ENCODE results near the gene PTPRE. TPM values are rescaled to one million over a fixed set of nuclear protein-coding genes. Genes with fewer than 3 reads are reported as not detected.

PTPRE gene
- total RNA-seq, 1 donor from 2014 or later, result 2.4 TPM

DNA sequence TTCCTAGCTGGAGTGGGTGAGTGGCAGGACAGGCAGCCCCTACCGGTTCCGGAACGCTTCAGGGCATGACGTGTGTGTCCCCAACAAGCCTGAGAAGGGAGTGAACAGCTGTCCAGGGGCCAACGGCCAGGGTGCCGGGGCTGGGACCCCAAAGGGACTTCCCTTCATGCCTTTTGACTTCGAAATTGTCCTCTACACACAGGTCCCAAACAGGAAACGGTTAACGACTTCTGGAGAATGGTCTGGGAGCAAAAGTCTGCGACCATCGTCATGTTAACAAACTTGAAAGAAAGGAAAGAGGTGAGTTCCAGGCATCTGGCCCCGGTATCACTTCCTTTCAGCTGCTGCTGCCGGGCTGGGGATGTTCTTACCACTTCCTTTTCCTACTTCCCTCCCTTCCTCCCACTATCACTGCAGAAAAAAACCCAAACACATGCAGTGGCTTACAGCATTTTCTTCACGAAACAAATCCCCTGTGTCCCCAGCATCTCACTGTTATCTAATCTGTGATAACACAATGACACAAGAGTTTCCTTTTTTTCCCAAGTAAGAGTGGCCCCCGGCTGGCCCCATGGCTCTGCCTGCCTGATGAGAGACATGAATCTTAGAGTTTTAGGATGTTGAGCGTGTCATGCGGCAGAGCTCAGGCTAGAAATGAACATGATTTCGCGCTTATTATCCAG is 156.1 kb downstream of the PTPRE start:
- TF ChIP-seq CTCF (IDR thresholded peaks at IDR 0.05; ENCODE audit: unreplicated experiment), result no peak
- Mint-ChIP-seq H3K9me3 (ENCODE audit: low read depth) (no peaks in the 10 kb centered on the region), H3K4me1 (ENCODE audit: low read depth) (peaks cover 13% of the 10 kb centered on the region), H3K27me3 (peaks cover 22% of the 10 kb centered on the region), H3K27ac (peak overlapping the region; percentile 35), H3K4me3 (ENCODE audit: low read depth) (no peak overlapping the region), H3K36me3 (ENCODE audit: insufficient read depth) (no peaks in the 10 kb centered on the region)
- DNase-seq (ENCODE audit: low spot score, unreplicated experiment), result no peak

GRCh38 chr10:128063736-128064107 is 156.8 kb downstream of the PTPRE start:
- Mint-ChIP-seq H3K9me3 (ENCODE audit: low read depth) (no peaks in the 10 kb centered on the region), H3K36me3 (ENCODE audit: insufficient read depth) (no peaks in the 10 kb centered on the region), H3K27me3 (peaks cover 22% of the 10 kb centered on the region), H3K4me1 (ENCODE audit: low read depth) (peaks cover 13% of the 10 kb centered on the region), H3K4me3 (ENCODE audit: low read depth) (no peak overlapping the region), H3K27ac (no peak overlapping the region)
- no peak for DNase-seq (ENCODE audit: low spot score, unreplicated experiment)
- TF ChIP-seq CTCF (IDR thresholded peaks at IDR 0.05; ENCODE audit: unreplicated experiment), result no peak

DNA sequence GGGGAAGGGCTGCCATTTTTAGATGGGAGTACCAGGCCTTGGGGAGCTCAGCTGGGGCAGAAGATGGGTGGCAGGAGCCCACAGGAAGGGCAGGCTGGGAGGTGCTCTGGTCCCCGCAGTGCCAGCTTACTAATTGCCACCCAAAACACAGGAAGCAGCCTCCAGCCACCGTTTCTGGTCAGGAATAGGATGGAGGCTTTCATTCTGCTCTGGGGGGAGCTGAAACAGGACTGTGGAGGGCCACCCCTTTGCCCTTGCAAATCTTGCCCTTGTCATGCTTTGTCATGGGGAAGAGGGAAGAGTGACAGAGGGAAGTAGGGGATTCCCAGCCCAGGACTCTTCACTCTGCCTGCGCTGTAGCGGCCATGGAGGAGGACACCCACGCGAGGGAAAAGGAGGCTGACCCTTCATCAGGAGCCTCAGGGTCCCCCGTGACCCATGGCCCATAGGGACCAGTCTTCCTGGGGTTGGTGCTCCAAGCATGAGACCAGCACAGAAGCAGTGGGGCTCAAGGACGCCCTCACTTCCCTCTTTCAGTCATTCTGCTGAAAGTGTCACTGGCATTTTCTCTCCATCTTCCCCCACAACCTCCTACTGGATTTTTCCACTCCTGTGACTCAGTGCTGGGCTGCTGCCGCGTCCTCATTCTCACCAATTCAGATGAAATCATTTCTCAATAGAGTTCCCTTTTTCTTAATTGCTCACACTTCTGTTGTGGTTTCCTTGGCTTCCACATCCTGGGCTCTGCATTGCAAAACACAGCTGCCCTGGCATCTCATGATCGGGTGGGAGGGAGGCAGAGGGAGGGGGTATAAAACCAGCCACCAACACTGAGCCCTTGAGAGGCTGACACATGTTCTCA is 157.4 kb downstream of the PTPRE start:
- H3K9me3 Mint-ChIP-seq (ENCODE audit: low read depth), result no peaks in the 10 kb centered on the region
- H3K27me3 Mint-ChIP-seq, result peaks cover 22% of the 10 kb centered on the region
- no peaks in the 10 kb centered on the region for H3K36me3 Mint-ChIP-seq (ENCODE audit: insufficient read depth)
- no peak for DNase-seq (ENCODE audit: low spot score, unreplicated experiment)
- peaks cover 13% of the 10 kb centered on the region for H3K4me1 Mint-ChIP-seq (ENCODE audit: low read depth)
- H3K27ac Mint-ChIP-seq, result no peak overlapping the region
- no peak overlapping the region for H3K4me3 Mint-ChIP-seq (ENCODE audit: low read depth)
- TF ChIP-seq CTCF (IDR thresholded peaks at IDR 0.05; ENCODE audit: unreplicated experiment), result no peak

- H3K27me3 Mint-ChIP-seq, result peaks cover 26% of the 10 kb centered on the region
- H3K27ac Mint-ChIP-seq, result no peak overlapping the region
- no peak for TF ChIP-seq CTCF (IDR thresholded peaks at IDR 0.05; ENCODE audit: unreplicated experiment)
- no peaks in the 10 kb centered on the region for H3K36me3 Mint-ChIP-seq (ENCODE audit: insufficient read depth)
- no peaks in the 10 kb centered on the region for H3K9me3 Mint-ChIP-seq (ENCODE audit: low read depth)
- H3K4me1 Mint-ChIP-seq (ENCODE audit: low read depth), result peaks cover 13% of the 10 kb centered on the region
- no peak for DNase-seq (ENCODE audit: low spot score, unreplicated experiment)
- no peak overlapping the region for H3K4me3 Mint-ChIP-seq (ENCODE audit: low read depth)
Measured at GRCh38 chr10:128064970-128065580, 158.2 kb downstream of the PTPRE start.

DNA sequence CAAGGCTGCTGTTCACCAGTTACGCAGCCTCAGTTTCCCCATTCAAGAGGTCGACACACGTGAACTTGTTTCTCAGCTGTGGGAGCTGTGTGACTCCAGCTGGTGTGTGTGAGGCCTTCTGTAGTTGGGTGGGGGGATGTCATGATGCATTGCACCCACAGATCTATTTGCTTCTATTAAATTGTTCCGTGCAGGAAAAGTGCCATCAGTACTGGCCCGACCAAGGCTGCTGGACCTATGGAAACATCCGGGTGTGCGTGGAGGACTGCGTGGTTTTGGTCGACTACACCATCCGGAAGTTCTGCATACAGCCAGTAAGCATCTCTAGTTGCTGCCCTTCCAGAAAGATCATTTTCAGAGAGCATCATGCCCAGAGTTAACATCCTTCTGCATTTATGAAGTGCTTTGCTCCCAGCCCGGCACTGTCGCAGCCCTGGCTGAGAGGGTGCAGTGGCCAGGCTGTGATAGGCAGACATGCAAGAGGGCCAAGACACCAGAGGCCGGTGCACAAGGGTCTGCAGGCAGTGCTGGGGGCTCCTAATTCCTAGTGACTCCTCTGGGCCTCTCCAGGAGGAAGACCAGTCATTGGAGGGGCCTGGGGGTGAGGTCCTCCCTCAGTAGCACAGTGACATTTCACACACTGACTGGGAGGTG is 159.1 kb downstream of the PTPRE start:
- Mint-ChIP-seq H3K4me1 (ENCODE audit: low read depth) (peaks cover 13% of the 10 kb centered on the region), H3K36me3 (ENCODE audit: insufficient read depth) (no peaks in the 10 kb centered on the region), H3K27me3 (peaks cover 22% of the 10 kb centered on the region), H3K4me3 (ENCODE audit: low read depth) (no peak overlapping the region), H3K27ac (no peak overlapping the region), H3K9me3 (ENCODE audit: low read depth) (no peaks in the 10 kb centered on the region)
- TF ChIP-seq CTCF (IDR thresholded peaks at IDR 0.05; ENCODE audit: unreplicated experiment), result no peak
- no peak for DNase-seq (ENCODE audit: low spot score, unreplicated experiment)

Measured in progenitor cell of endocrine pancreas (in vitro differentiated cells).